Measurements from ENCODE around the gene UBE2H.

UBE2H gene

GRCh38 chr7:129925416-129926002 is 27.3 kb downstream of the UBE2H start:
- Histone ChIP-seq H3K4me3 (ENCODE audit: low read length) (no peak overlapping the region), H3K4me1 (ENCODE audit: control insufficient read depth, insufficient read depth, low read length) (peaks cover 25% of the 10 kb centered on the region), H3K27me3 (ENCODE audit: control insufficient read depth, insufficient read depth, low read length) (no peaks in the 10 kb centered on the region), H3K9ac (ENCODE audit: low read depth, low read length) (no peak overlapping the region), H3K4me2 (ENCODE audit: low read length) (no peak overlapping the region), H3K36me3 (ENCODE audit: insufficient read depth, low read length) (peaks cover 3% of the 10 kb centered on the region), H3K9me3 (replicated peaks; ENCODE audit: low read length) (no peaks in the 10 kb centered on the region)

DNA sequence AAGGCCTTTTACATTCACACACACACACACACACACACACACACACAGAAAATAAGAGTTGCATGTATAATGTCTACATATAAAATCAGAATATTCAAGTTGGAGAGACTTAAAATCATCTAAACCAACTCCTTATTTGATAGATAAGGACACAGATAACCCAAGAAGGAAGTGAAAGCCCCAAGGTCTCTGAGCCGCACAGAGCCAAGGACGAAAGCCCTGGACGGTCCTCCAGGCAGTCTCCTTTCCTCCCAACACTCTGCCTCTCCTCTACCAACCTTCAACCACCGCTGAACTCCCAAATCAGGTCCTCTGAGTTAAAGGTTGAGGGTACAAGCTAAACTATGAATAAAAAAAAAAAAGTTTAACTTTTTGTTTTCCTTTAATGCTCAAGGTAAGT is 28.2 kb downstream of the UBE2H start:
- H3K9me3 ChIP-seq (replicated peaks; ENCODE audit: low read length): no peaks in the 10 kb centered on the region
- H3K9ac ChIP-seq (ENCODE audit: low read depth, low read length): no peak overlapping the region
- no peaks in the 10 kb centered on the region for H3K27me3 ChIP-seq (ENCODE audit: control insufficient read depth, insufficient read depth, low read length)
- H3K36me3 ChIP-seq (ENCODE audit: insufficient read depth, low read length): peaks cover 3% of the 10 kb centered on the region
- peaks cover 25% of the 10 kb centered on the region for H3K4me1 ChIP-seq (ENCODE audit: control insufficient read depth, insufficient read depth, low read length)
- no peak overlapping the region for H3K4me3 ChIP-seq (ENCODE audit: low read length)
- no peak overlapping the region for H3K4me2 ChIP-seq (ENCODE audit: low read length)

DNA sequence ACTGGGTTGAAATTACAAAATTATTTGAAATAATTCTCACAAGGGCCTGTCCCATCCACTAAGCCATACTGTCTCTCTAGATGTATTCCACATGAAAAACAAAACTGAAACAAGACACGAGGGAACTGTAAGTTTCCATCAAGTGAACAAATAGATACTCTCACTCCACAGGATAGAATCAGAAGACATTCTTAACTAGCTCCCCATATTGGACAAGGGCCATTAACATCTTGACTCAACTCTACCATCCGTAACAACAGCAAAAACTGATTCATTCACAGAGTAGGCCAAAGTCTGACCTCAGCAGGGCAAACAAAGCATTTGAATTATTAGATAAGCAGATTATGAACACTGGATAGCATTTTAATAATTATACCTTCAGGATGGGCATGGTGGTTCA is 29.1 kb downstream of the UBE2H start:
- Histone ChIP-seq H3K9ac (ENCODE audit: low read depth, low read length) (peak overlapping the region; percentile 38), H3K36me3 (ENCODE audit: insufficient read depth, low read length) (peaks cover 2% of the 10 kb centered on the region), H3K27me3 (ENCODE audit: control insufficient read depth, insufficient read depth, low read length) (no peaks in the 10 kb centered on the region), H3K4me3 (ENCODE audit: low read length) (no peak overlapping the region), H3K4me1 (ENCODE audit: control insufficient read depth, insufficient read depth, low read length) (peaks cover 25% of the 10 kb centered on the region), H3K9me3 (replicated peaks; ENCODE audit: low read length) (no peaks in the 10 kb centered on the region), H3K4me2 (ENCODE audit: low read length) (peak overlapping the region; percentile 53)

GRCh38 chr7:129919492-129919891 is 33.3 kb downstream of the UBE2H start:
- no peak overlapping the region for H3K9ac ChIP-seq (ENCODE audit: low read depth, low read length)
- H3K4me2 ChIP-seq (ENCODE audit: low read length): no peak overlapping the region
- H3K27me3 ChIP-seq (ENCODE audit: control insufficient read depth, insufficient read depth, low read length): no peaks in the 10 kb centered on the region
- H3K4me1 ChIP-seq (ENCODE audit: control insufficient read depth, insufficient read depth, low read length): peaks cover 21% of the 10 kb centered on the region
- peaks cover 3% of the 10 kb centered on the region for H3K36me3 ChIP-seq (ENCODE audit: insufficient read depth, low read length)
- no peaks in the 10 kb centered on the region for H3K9me3 ChIP-seq (replicated peaks; ENCODE audit: low read length)
- H3K4me3 ChIP-seq (ENCODE audit: low read length): no peak overlapping the region

GRCh38 chr7:129918922-129919321 is 33.8 kb downstream of the UBE2H start:
- H3K9me3 ChIP-seq (replicated peaks; ENCODE audit: low read length): no peaks in the 10 kb centered on the region
- H3K4me1 ChIP-seq (ENCODE audit: control insufficient read depth, insufficient read depth, low read length): peaks cover 19% of the 10 kb centered on the region
- no peak overlapping the region for H3K4me3 ChIP-seq (ENCODE audit: low read length)
- H3K9ac ChIP-seq (ENCODE audit: low read depth, low read length): no peak overlapping the region
- no peaks in the 10 kb centered on the region for H3K27me3 ChIP-seq (ENCODE audit: control insufficient read depth, insufficient read depth, low read length)
- H3K4me2 ChIP-seq (ENCODE audit: low read length): no peak overlapping the region
- H3K36me3 ChIP-seq (ENCODE audit: insufficient read depth, low read length): peaks cover 3% of the 10 kb centered on the region

- no peak overlapping the region for H3K4me3 ChIP-seq (ENCODE audit: low read length)
- no peaks in the 10 kb centered on the region for H3K27me3 ChIP-seq (ENCODE audit: control insufficient read depth, insufficient read depth, low read length)
- H3K4me1 ChIP-seq (ENCODE audit: control insufficient read depth, insufficient read depth, low read length): peaks cover 10% of the 10 kb centered on the region
- no peak overlapping the region for H3K4me2 ChIP-seq (ENCODE audit: low read length)
- H3K36me3 ChIP-seq (ENCODE audit: insufficient read depth, low read length): peaks cover 3% of the 10 kb centered on the region
- no peak overlapping the region for H3K9ac ChIP-seq (ENCODE audit: low read depth, low read length)
- H3K9me3 ChIP-seq (replicated peaks; ENCODE audit: low read length): no peaks in the 10 kb centered on the region
Measured at GRCh38 chr7:129917934-129918333, 34.8 kb downstream of the UBE2H start.

DNA sequence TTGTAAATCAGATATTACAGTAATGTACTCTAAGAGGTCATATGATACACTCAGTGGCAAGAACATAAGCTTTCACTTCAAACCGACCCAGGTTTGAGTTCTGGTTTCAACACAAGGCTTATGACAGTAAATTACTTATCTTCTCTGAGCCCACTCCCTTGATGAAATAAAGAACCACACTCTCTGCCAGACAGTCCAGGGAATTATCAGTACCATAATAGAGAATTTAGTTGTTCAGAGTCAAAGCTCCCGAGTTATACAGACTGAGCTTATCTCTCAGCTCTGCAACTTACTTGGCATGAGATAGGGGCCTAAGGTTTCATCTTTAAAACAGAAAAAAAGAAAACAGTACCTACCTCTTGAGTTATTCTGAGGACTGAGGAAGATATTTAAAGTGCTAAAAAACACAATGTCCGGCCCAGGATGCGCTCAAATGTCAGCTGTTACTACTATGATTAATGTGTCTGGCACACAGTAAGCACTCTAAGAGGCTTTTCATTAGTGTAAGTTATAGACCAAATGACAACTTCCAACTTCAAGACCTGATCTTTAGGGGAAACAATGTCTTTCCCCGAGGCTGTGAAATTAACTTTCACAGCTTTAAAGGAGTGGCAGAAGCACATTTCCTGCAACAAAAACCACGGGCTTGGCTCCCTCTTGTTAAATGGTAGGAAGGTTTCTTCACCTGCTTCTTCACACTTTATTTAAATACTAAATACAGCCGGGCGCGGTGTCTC is 38.1 kb downstream of the UBE2H start:
- H3K9me3 ChIP-seq (replicated peaks; ENCODE audit: low read length): no peaks in the 10 kb centered on the region

DNA sequence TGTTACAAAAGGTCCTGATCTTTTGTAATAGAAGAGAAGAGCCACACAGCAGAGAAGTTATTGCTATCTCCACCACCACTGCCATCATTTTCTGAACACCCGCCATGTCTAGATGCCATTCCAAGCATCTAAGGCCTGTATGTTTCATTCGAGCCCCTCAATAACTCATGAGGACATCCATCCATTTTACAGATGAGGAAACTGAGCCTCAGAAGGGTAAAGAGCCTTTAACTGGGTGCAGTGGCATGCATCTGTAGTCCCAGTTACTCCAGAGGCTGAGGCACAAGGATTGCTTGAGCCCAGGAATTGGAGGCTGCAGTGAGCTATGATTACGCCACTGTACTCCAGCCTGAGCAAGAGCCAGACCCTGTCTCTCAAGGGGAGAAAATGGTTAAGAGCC is 39.3 kb downstream of the UBE2H start:
- Histone ChIP-seq H3K4me2 (ENCODE audit: low read length) (no peak overlapping the region), H3K9me3 (replicated peaks; ENCODE audit: low read length) (no peaks in the 10 kb centered on the region), H3K36me3 (ENCODE audit: insufficient read depth, low read length) (peaks cover 4% of the 10 kb centered on the region), H3K4me3 (ENCODE audit: low read length) (no peak overlapping the region), H3K27me3 (ENCODE audit: control insufficient read depth, insufficient read depth, low read length) (no peaks in the 10 kb centered on the region), H3K4me1 (ENCODE audit: control insufficient read depth, insufficient read depth, low read length) (peaks cover 10% of the 10 kb centered on the region), H3K9ac (ENCODE audit: low read depth, low read length) (no peak overlapping the region)

More for the DNA sequence above, 38.1 kb downstream of the UBE2H start:
- no peak overlapping the region for H3K9ac ChIP-seq (ENCODE audit: low read depth, low read length)
- peaks cover 3% of the 10 kb centered on the region for H3K36me3 ChIP-seq (ENCODE audit: insufficient read depth, low read length)
- peak overlapping the region; percentile 43 for H3K4me2 ChIP-seq (ENCODE audit: low read length)
- H3K4me1 ChIP-seq (ENCODE audit: control insufficient read depth, insufficient read depth, low read length): peaks cover 10% of the 10 kb centered on the region
- H3K27me3 ChIP-seq (ENCODE audit: control insufficient read depth, insufficient read depth, low read length): no peaks in the 10 kb centered on the region
- no peak overlapping the region for H3K4me3 ChIP-seq (ENCODE audit: low read length)

DNA sequence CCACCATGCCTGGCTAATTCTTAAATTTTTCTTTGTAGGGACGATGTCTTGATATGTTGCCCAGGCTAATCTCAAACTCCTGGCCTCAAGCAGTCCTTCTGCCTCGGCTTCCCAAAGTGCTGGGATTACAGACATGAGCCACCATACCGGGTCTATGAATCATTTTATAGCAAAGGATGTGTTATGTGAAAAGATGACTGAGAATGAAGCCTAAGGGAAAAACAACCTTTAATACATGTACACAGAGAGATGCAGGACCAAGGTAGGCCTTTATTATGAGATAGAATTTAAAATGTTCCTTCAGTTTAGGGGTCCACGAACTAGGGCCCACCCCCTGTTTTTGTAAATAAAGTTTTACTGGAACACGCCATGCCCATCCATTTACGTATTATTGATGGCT is 41.0 kb downstream of the UBE2H start:
- Histone ChIP-seq H3K4me2 (ENCODE audit: low read length) (no peak overlapping the region), H3K27me3 (ENCODE audit: control insufficient read depth, insufficient read depth, low read length) (no peaks in the 10 kb centered on the region), H3K4me1 (ENCODE audit: control insufficient read depth, insufficient read depth, low read length) (peaks cover 14% of the 10 kb centered on the region), H3K9me3 (replicated peaks; ENCODE audit: low read length) (no peaks in the 10 kb centered on the region), H3K9ac (ENCODE audit: low read depth, low read length) (no peak overlapping the region), H3K36me3 (ENCODE audit: insufficient read depth, low read length) (peaks cover 4% of the 10 kb centered on the region), H3K4me3 (ENCODE audit: low read length) (no peak overlapping the region)

GRCh38 chr7:129909669-129910068 is 43.1 kb downstream of the UBE2H start:
- Histone ChIP-seq H3K27me3 (ENCODE audit: control insufficient read depth, insufficient read depth, low read length) (no peaks in the 10 kb centered on the region), H3K9ac (ENCODE audit: low read depth, low read length) (no peak overlapping the region), H3K4me1 (ENCODE audit: control insufficient read depth, insufficient read depth, low read length) (peaks cover 9% of the 10 kb centered on the region), H3K4me2 (ENCODE audit: low read length) (no peak overlapping the region), H3K9me3 (replicated peaks; ENCODE audit: low read length) (no peaks in the 10 kb centered on the region), H3K4me3 (ENCODE audit: low read length) (no peak overlapping the region), H3K36me3 (ENCODE audit: insufficient read depth, low read length) (peaks cover 10% of the 10 kb centered on the region)

DNA sequence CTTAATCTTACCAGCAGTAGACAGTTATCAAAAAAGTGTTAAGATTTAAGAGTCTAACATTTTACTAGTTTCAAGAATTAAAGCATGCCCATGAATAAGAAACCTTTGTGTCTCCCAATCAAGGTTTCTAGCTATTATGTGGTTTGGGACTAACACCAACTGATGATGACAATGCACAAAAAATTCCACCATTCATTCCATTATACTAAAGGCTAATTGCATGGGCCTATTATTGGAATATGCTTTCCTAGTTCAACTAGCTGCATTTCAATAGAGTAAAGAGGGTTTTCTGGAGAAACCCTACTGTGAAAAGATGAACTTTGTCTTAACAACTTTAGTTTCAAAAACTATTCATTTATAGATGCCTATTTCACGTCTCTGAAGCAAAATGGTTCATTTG is 44.6 kb downstream of the UBE2H start:
- H3K4me2 ChIP-seq (ENCODE audit: low read length): no peak overlapping the region
- no peaks in the 10 kb centered on the region for H3K27me3 ChIP-seq (ENCODE audit: control insufficient read depth, insufficient read depth, low read length)
- no peaks in the 10 kb centered on the region for H3K9me3 ChIP-seq (replicated peaks; ENCODE audit: low read length)
- H3K36me3 ChIP-seq (ENCODE audit: insufficient read depth, low read length): peaks cover 10% of the 10 kb centered on the region
- no peak overlapping the region for H3K9ac ChIP-seq (ENCODE audit: low read depth, low read length)
- peaks cover 4% of the 10 kb centered on the region for H3K4me1 ChIP-seq (ENCODE audit: control insufficient read depth, insufficient read depth, low read length)
- no peak overlapping the region for H3K4me3 ChIP-seq (ENCODE audit: low read length)

Measured in skeletal muscle satellite cell (primary cell).